HG02840 (cell line): ENCODE results near the gene ADAMTS12.

Experiments
- ATAC-seq: cut with Tn5 transposase; IDR thresholded peaks from one replicate; pipeline ENCODE4 v1.9.1; 2021; ENCODE audit warnings: mild to moderate bottlenecking, moderate library complexity, moderate number of reproducible peaks; ENCODE audit not compliant: unreplicated experiment, low FRiP score

ADAMTS12 gene

GRCh38 chr5:33504570-33504969 is 387.2 kb downstream of the ADAMTS12 start:
- no peak for ATAC-seq

GRCh38 chr5:33501899-33502298 is 389.9 kb downstream of the ADAMTS12 start:
- no peak for ATAC-seq

GRCh38 chr5:33501260-33501659 is 390.5 kb downstream of the ADAMTS12 start:
- ATAC-seq = no peak

GRCh38 chr5:33494466-33494865 is 397.3 kb downstream of the ADAMTS12 start:
- no peak for ATAC-seq

GRCh38 chr5:33491941-33492340 is 399.8 kb downstream of the ADAMTS12 start:
- no peak for ATAC-seq

- ATAC-seq = no peak
Observed at GRCh38 chr5:33490071-33490665, 401.6 kb downstream of the ADAMTS12 start.

- ATAC-seq = no peak
Observed at GRCh38 chr5:33489481-33490067, 402.2 kb downstream of the ADAMTS12 start.

GRCh38 chr5:33488558-33489355 is 403.0 kb downstream of the ADAMTS12 start:
- ATAC-seq = no peak

GRCh38 chr5:33487236-33487635 is 404.6 kb downstream of the ADAMTS12 start:
- ATAC-seq = no peak

GRCh38 chr5:33482335-33482734 is 409.5 kb downstream of the ADAMTS12 start:
- ATAC-seq = no peak

GRCh38 chr5:33480876-33481275 is 410.9 kb downstream of the ADAMTS12 start:
- ATAC-seq = no peak

GRCh38 chr5:33479311-33479710 is 412.5 kb downstream of the ADAMTS12 start:
- no peak for ATAC-seq

GRCh38 chr5:33477816-33478215 is 414.0 kb downstream of the ADAMTS12 start:
- ATAC-seq = no peak

GRCh38 chr5:33476992-33477391 is 414.8 kb downstream of the ADAMTS12 start:
- no peak for ATAC-seq

- no peak for ATAC-seq
Observed at GRCh38 chr5:33475706-33476105, 416.1 kb downstream of the ADAMTS12 start.

- ATAC-seq = no peak
Observed at GRCh38 chr5:33474931-33475499, 416.8 kb downstream of the ADAMTS12 start.

GRCh38 chr5:33474004-33474403 is 417.8 kb downstream of the ADAMTS12 start:
- ATAC-seq = no peak
